Measurements from ENCODE around the gene SYCE1.
"Not testable (repeated sequence)": the region's sequence is repeated elsewhere in the genome, so short reads cannot be mapped to it uniquely, and the experiment has no call there.

The SYCE1 gene

GRCh38 chr10:133557381-133557780 is 8.0 kb downstream of the SYCE1 start:
- no peak for DNase-seq (ENCODE audit: low read depth, low spot score)

- no peak for DNase-seq (ENCODE audit: low read depth, low spot score)
These were observed 9.9 kb downstream of the SYCE1 start for GRCh38 chr10:133555521-133555920.

- no peak for DNase-seq (ENCODE audit: low read depth, low spot score)
These were observed 10.8 kb downstream of the SYCE1 start for GRCh38 chr10:133554600-133554999.

GRCh38 chr10:133544506-133544905 is 20.9 kb downstream of the SYCE1 start:
- no peak for DNase-seq (ENCODE audit: low read depth, low spot score)

- DNase-seq (ENCODE audit: low read depth, low spot score) = not testable (repeated sequence)
These were observed 23.9 kb downstream of the SYCE1 start for GRCh38 chr10:133541441-133541975.

GRCh38 chr10:133537546-133538545 is 27.5 kb downstream of the SYCE1 start:
- no peak for DNase-seq (ENCODE audit: low read depth, low spot score)

- no peak for DNase-seq (ENCODE audit: low read depth, low spot score)
These were observed 29.2 kb downstream of the SYCE1 start for GRCh38 chr10:133536198-133536597.

GRCh38 chr10:133534417-133534816 is 31.0 kb downstream of the SYCE1 start:
- DNase-seq (ENCODE audit: low read depth, low spot score) = no peak

- no peak for DNase-seq (ENCODE audit: low read depth, low spot score)
These were observed 32.5 kb downstream of the SYCE1 start for GRCh38 chr10:133532871-133533270.

GRCh38 chr10:133530506-133530905 is 34.9 kb downstream of the SYCE1 start:
- no peak for DNase-seq (ENCODE audit: low read depth, low spot score)

GRCh38 chr10:133529576-133529946 is 35.8 kb downstream of the SYCE1 start:
- DNase-seq (ENCODE audit: low read depth, low spot score) = no peak

- DNase-seq (ENCODE audit: low read depth, low spot score) = no peak
These were observed 36.4 kb downstream of the SYCE1 start for GRCh38 chr10:133528845-133529575.

GRCh38 chr10:133528296-133528844 is 37.0 kb downstream of the SYCE1 start:
- DNase-seq (ENCODE audit: low read depth, low spot score) = no peak

- DNase-seq (ENCODE audit: low read depth, low spot score) = no peak
These were observed 37.6 kb downstream of the SYCE1 start for GRCh38 chr10:133527771-133528271.

GRCh38 chr10:133526957-133527588 is 38.3 kb downstream of the SYCE1 start, which contains the start of gene CYP2E1:
TSS of gene CYP2E1 (plus strand) at chr10:133527363. CDS start at chr10:133527396, 33 bp downstream.
- DNase-seq (ENCODE audit: low read depth, low spot score) = no peak

GRCh38 chr10:133525444-133525843 is 39.9 kb downstream of the SYCE1 start:
- no peak for DNase-seq (ENCODE audit: low read depth, low spot score)

GRCh38 chr10:133523631-133524203 is 41.7 kb downstream of the SYCE1 start:
- DNase-seq (ENCODE audit: low read depth, low spot score) = no peak

- peak; percentile 81 for DNase-seq (ENCODE audit: low read depth, low spot score)
These were observed 45.1 kb downstream of the SYCE1 start for GRCh38 chr10:133520193-133520738.

- not testable (repeated sequence) for DNase-seq (ENCODE audit: low read depth, low spot score)
These were observed 46.9 kb downstream of the SYCE1 start for GRCh38 chr10:133518517-133518916.

- no peak for DNase-seq (ENCODE audit: low read depth, low spot score)
These were observed 49.3 kb downstream of the SYCE1 start for GRCh38 chr10:133516057-133516456.

GRCh38 chr10:133515471-133515870 is 49.9 kb downstream of the SYCE1 start:
- DNase-seq (ENCODE audit: low read depth, low spot score) = no peak
